Aorta (tissue), 5 donors: ENCODE measurements around the gene ZNF182. TPM values are rescaled to one million over a fixed set of nuclear protein-coding genes. Genes with fewer than 3 reads are reported as not detected.
"Not testable (repeated sequence)": the region's sequence is repeated elsewhere in the genome, so short reads cannot be mapped to it uniquely, and the experiment has no call there.

Experiments used
- ATAC-seq: fragments of 200-7000 bp; cut with Tn5 transposase; one replicate; pipeline ENCODE4 v1.9.1; 2022; ENCODE audit warnings: moderate library complexity; ENCODE audit not compliant: low FRiP score
- DNase-seq, 2 donors: peaks; one replicate each; pipeline ENCODE4 v3.0.0-alpha.2; 2020
- H3K27ac ChIP-seq, 2 donors: one replicate each; pipeline ENCODE4 v1.5.1; 2013; ENCODE audit warnings: low read length in 2 of 2, mild to moderate bottlenecking in 2 of 2, moderate library complexity in 2 of 2, control low read depth in 1 of 2, inconsistent platforms in 1 of 2, low read depth in 1 of 2
- H3K27me3 ChIP-seq, 2 donors: one replicate each; pipeline ENCODE4 v1.6.1; 2013; ENCODE audit warnings: control low read depth in 1 of 2, low read length in 1 of 2, mild to moderate bottlenecking in 1 of 2, moderate library complexity in 1 of 2; ENCODE audit not compliant: insufficient read depth in 2 of 2, control insufficient read depth in 1 of 2
- H3K36me3 ChIP-seq, 2 donors: one replicate each; pipeline ENCODE4 v1.6.1; 2013; ENCODE audit warnings: control low read depth in 1 of 2, low read length in 1 of 2, mild to moderate bottlenecking in 1 of 2; ENCODE audit not compliant: insufficient read depth in 2 of 2, control insufficient read depth in 1 of 2
- H3K4me1 ChIP-seq, 2 donors: one replicate each; pipeline ENCODE4 v1.6.1; 2013; ENCODE audit warnings: low read length in 2 of 2, control low read depth in 1 of 2, mild to moderate bottlenecking in 1 of 2, moderate library complexity in 1 of 2; ENCODE audit not compliant: insufficient read depth in 2 of 2, control insufficient read depth in 1 of 2
- H3K4me3 ChIP-seq, 2 donors: one replicate each; pipeline ENCODE4 v1.5.1; 2013; ENCODE audit warnings: low read length in 2 of 2, control low read depth in 1 of 2, mild to moderate bottlenecking in 1 of 2
- H3K9me3 ChIP-seq: one replicate; pipeline ENCODE4 v1.6.1; 2013; ENCODE audit warnings: mild to moderate bottlenecking, low read length; ENCODE audit not compliant: control insufficient read depth
- WGBS, 2 donors: extraction: QIAGEN DNeasy Blood & Tissue Kit; methylation state at CpG; one replicate each; pipeline ENCODE4 v1.1.7; 2013; 5-methylcytosine and 5-hydroxymethylcytosine counted together
- intact Hi-C, 2 donors: fragments of 100-400 bp; cut with DNase I; formaldehyde crosslinking; loops; one replicate each; pipeline versions ENCODE4 v1.14.2 to v1.15.0; 2022
- polyA plus RNA-seq, 2 donors: library from polyadenylated mRNA; stranded (reverse); fragments of 200-250 nt; gene quantifications; one replicate each; pipeline ENCODE4 v1.2.3, GENCODE V29; 2013
- total RNA-seq, 2 donors: library from RNA; stranded (reverse); fragmentation: NEBNext Ultra II Directional; extraction: Animal tissue kit (Norgen Biotek cat#: 25700); gene quantifications; one replicate each; pipeline ENCODE4 v1.2.1, GENCODE V29; 2021
- donor health status: healthy with polysubstance abuse.
- donor health status: Bipolar disorder and iron deficiency.
- donor health status: DM: no; HTN: no; CAD: no.
- donor health status: DM: no; HTN: no; CAD: no.
- donor health status: DM: yes; HTN: yes; CAD: no.

ZNF182 gene
- total and polyA plus RNA-seq, 4 donors, result 2.1 to 7.4 (median 5.0) TPM

GRCh38 chrX:47941423-47941822 lies 62.4 kb downstream of the ZNF182 start:
- Histone ChIP-seq H3K27ac (no peak overlapping the region), H3K4me3 (no peak overlapping the region), H3K4me1 (no peaks in the 10 kb centered on the region), H3K36me3 (no peaks in the 10 kb centered on the region), H3K9me3 (no peaks in the 10 kb centered on the region), H3K27me3 (no peaks in the 10 kb centered on the region)
- intact Hi-C loops, result no loop called here
- WGBS, 2 donors, result 42 to 70% methylated on average over 4 of the region's 4 CpGs
- DNase-seq (no peak), ATAC-seq (no peak)

- ATAC-seq (no peak), DNase-seq (no peak)
- no peak overlapping the region for H3K4me3 ChIP-seq
- H3K27me3 ChIP-seq, result no peaks in the 10 kb centered on the region
- intact Hi-C loops, result no loop called here
- WGBS, 2 donors, result 90 to 97% methylated on average over 4 of the region's 4 CpGs
- H3K4me1 ChIP-seq, result no peaks in the 10 kb centered on the region
- no peaks in the 10 kb centered on the region for H3K9me3 ChIP-seq
- no peak overlapping the region for H3K27ac ChIP-seq
- no peaks in the 10 kb centered on the region for H3K36me3 ChIP-seq
These were observed 63.3 kb downstream of the ZNF182 start for GRCh38 chrX:47940448-47940847.

- no peak for ATAC-seq
- no peaks in the 10 kb centered on the region for H3K36me3 ChIP-seq
- intact Hi-C loops, result no loop called here
- H3K27me3 ChIP-seq, result no peaks in the 10 kb centered on the region
- DNase-seq, result no peak
- no peaks in the 10 kb centered on the region for H3K9me3 ChIP-seq
- H3K27ac ChIP-seq, result no peak overlapping the region
- 64 to 83% methylated on average over 3 of the region's 3 CpGs for whole genome bisulfite sequencing, 2 donors
- H3K4me3 ChIP-seq, result no peak overlapping the region
- H3K4me1 ChIP-seq, result no peaks in the 10 kb centered on the region
These were observed 66.9 kb downstream of the ZNF182 start for GRCh38 chrX:47936940-47937317.

- 43 to 64% methylated on average over 15 of the region's 15 CpGs for WGBS, 2 donors
These were observed 67.4 kb downstream of the ZNF182 start for GRCh38 chrX:47936224-47936939.

GRCh38 chrX:47933946-47934345 lies 69.8 kb downstream of the ZNF182 start:
- DNase-seq (no peak), ATAC-seq (no peak)
- H3K4me3 ChIP-seq, result no peak overlapping the region
- H3K9me3 ChIP-seq, result no peaks in the 10 kb centered on the region
- no peaks in the 10 kb centered on the region for H3K36me3 ChIP-seq
- H3K4me1 ChIP-seq, result no peaks in the 10 kb centered on the region
- no peak overlapping the region for H3K27ac ChIP-seq
- no peaks in the 10 kb centered on the region for H3K27me3 ChIP-seq
- WGBS, 2 donors, result 47 to 48% methylated on average over 5 of the region's 5 CpGs
- intact Hi-C loops, result no loop called here

More at GRCh38 chrX:47936224-47936939, 67.4 kb downstream of the ZNF182 start:
- ATAC-seq (no peak), DNase-seq (no peak)
- no peak overlapping the region for H3K4me3 ChIP-seq
- H3K27ac ChIP-seq, result no peak overlapping the region
- H3K9me3 ChIP-seq, result no peaks in the 10 kb centered on the region
- H3K36me3 ChIP-seq, result no peaks in the 10 kb centered on the region
- intact Hi-C loops, result no loop called here
- no peaks in the 10 kb centered on the region for H3K4me1 ChIP-seq
- H3K27me3 ChIP-seq, result no peaks in the 10 kb centered on the region

GRCh38 chrX:47931970-47932369 lies 71.8 kb downstream of the ZNF182 start:
- not testable (repeated sequence) for DNase-seq, ATAC-seq

GRCh38 chrX:47927212-47927611 lies 76.6 kb downstream of the ZNF182 start:
- DNase-seq (no peak), ATAC-seq (no peak)
- 75 to 97% methylated on average over 2 of the region's 2 CpGs for whole genome bisulfite sequencing, 2 donors
- Histone ChIP-seq H3K36me3 (no peaks in the 10 kb centered on the region), H3K9me3 (no peaks in the 10 kb centered on the region), H3K27ac (no peak overlapping the region), H3K4me3 (no peak overlapping the region), H3K27me3 (no peaks in the 10 kb centered on the region), H3K4me1 (no peaks in the 10 kb centered on the region)
- intact Hi-C loops, result no loop called here

More at GRCh38 chrX:47931970-47932369, 71.8 kb downstream of the ZNF182 start:
- H3K27ac ChIP-seq, H3K4me3 ChIP-seq, H3K9me3 ChIP-seq, intact Hi-C loops, H3K27me3 ChIP-seq, H3K36me3 ChIP-seq, H3K4me1 ChIP-seq: not testable (repeated sequence)
- 79 to 91% methylated on average over 3 of the region's 3 CpGs for WGBS, 2 donors

Other genes starting within 250 kb of the ZNF182 start
- 10 to 100 TPM; 10.1 to 13.3 TPM for gene ZNF81, start 167.1 kb downstream of the ZNF182 start, total RNA-seq
- gene ZNF81, start 167.1 kb downstream of the ZNF182 start, polyA plus RNA-seq, result 1 to 10 TPM; 1.1 to 1.4 TPM
- not detected for gene SPACA5, start 3.0 kb upstream of the ZNF182 start, total RNA-seq
- not detected for gene SPACA5, start 3.0 kb upstream of the ZNF182 start, polyA plus RNA-seq
- gene ZNF630, start 67.7 kb upstream of the ZNF182 start, total RNA-seq, result 1 to 10 TPM; 4.4 to 7.7 TPM
- gene ZNF630, start 67.7 kb upstream of the ZNF182 start, polyA plus RNA-seq, result 1 to 10 TPM; 4.8 to 5.0 TPM
- gene SPACA5B, start 126.6 kb upstream of the ZNF182 start, total RNA-seq, result not detected
- not detected for gene SPACA5B, start 126.6 kb upstream of the ZNF182 start, polyA plus RNA-seq
- not detected for gene SSX5, start 192.8 kb upstream of the ZNF182 start, total RNA-seq
- gene SSX5, start 192.8 kb upstream of the ZNF182 start, polyA plus RNA-seq, result not detected